ENCODE measurements around the gene OSBP. TPM values are rescaled to one million over a fixed set of nuclear protein-coding genes. Genes with fewer than 3 reads are reported as not detected.

OSBP gene
- total RNA-seq, 1 donor from 2014 or later: 40.9 TPM

- DNase-seq: no peak
- ATAC-seq: no peak
- intact Hi-C loops (cut with micrococcal nuclease): loop anchor here (10.0 kb wide), 1 partner anchor 272 kb away; no protein-coding TSS in a partner anchor
Measured at GRCh38 chr11:59532620-59533019, 83.0 kb downstream of the OSBP start.

- no peak for DNase-seq
- no peak for ATAC-seq
- intact Hi-C loops (cut with micrococcal nuclease): no loop called here
Measured at GRCh38 chr11:59528711-59529110, 86.9 kb downstream of the OSBP start.

Small RNA genes within 50 kb of the gene (microRNA-seq; reads per million reads assigned to microRNA genes)
- gene MIR3162 (ENCODE audit: borderline number of aligned reads): not detected

Other genes with a start within 250 kb of the OSBP start
- not detected for gene OR5A2, start 189.4 kb downstream of the OSBP start, total RNA-seq
- gene OR5A1, start 179.3 kb downstream of the OSBP start, total RNA-seq: not detected
- gene OR4D6, start 158.8 kb downstream of the OSBP start, total RNA-seq: not detected
- gene OR4D10, start 142.5 kb downstream of the OSBP start, total RNA-seq: not detected
- gene OR4D11, start 112.2 kb downstream of the OSBP start, total RNA-seq: not detected
- gene OR4D9, start 104.2 kb downstream of the OSBP start, total RNA-seq: not detected
- 24.5 TPM for gene PATL1, start 53.3 kb upstream of the OSBP start, total RNA-seq
- gene OR10V1, start 98.1 kb upstream of the OSBP start, total RNA-seq: not detected
- 8.0 TPM for gene STX3, start 139.6 kb upstream of the OSBP start, total RNA-seq
- 103 TPM for gene MRPL16, start 195.0 kb upstream of the OSBP start, total RNA-seq
- gene CBLIF, start 229.7 kb upstream of the OSBP start, total RNA-seq: not detected

Data from left ventricle myocardium superior (tissue), 1 donor.